HS-5 (cell line): Measurements from ENCODE around the gene GTF2F2.
A peak's percentile ranks its signal among the peaks of the same experiment; 100 is the strongest.

Source experiments
- DNase-seq: peaks from one replicate; pipeline ENCODE4 v3.0.0-alpha.2; 2012; ENCODE audit warnings: low read depth

GTF2F2 gene

DNA sequence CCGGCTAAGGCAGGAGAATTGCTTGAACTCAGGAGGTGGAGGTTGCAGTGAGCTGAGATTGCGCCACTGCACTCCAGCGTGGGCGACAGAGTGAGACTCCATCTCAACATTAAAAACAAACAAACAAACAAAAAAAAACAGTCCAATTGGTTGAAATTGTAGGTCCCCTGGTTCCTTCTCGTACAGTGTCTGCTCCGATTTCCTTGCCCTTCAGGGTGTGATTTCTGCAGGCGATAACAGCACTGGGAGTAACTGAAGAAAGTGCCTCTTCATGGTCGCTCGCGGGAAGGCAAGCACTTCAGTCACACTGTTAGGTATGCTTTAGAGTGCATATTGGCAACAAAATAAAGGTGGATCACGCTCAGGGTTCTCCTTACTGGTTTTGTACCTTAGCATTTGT lies 181.0 kb downstream of the GTF2F2 start:
- DNase-seq: no peak

DNA sequence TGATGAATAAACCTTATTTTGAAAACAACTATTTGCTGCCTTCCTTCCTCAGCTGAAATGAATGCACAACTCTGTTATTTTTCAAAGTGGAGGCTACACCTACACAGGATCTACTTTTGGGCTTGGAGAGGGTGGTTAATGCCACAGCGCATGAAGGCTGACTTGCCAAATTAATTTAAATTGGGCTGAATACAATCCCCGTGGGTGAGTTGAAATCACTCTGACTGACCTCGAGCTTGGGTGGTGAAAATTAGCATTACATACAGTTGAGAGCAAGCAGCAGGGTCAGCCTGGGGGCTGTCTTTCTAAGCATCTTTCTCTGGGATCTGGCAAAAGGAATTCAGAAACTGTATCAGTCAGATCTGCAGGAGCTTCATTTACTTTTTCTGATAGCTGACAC lies 182.2 kb downstream of the GTF2F2 start:
- DNase-seq: no peak

DNA sequence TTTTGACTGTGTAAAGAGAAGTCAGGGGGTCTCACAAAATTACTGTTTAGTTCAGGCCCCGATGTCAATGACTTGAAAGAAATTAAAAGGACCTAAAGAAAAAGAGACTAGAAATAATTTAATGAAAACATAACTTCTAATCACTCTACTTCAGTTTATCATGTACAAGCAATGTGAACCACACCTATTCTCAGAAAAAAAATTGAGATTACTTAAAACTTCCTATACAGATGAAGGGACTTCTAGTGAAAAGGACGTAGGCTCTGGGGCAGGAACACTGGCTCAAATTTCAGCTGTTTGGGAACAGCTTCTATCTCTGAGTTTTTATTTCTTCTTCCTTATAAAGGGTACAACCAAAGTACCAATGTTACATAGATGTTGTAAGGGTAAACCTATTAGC lies 182.7 kb downstream of the GTF2F2 start:
- DNase-seq: no peak

DNA sequence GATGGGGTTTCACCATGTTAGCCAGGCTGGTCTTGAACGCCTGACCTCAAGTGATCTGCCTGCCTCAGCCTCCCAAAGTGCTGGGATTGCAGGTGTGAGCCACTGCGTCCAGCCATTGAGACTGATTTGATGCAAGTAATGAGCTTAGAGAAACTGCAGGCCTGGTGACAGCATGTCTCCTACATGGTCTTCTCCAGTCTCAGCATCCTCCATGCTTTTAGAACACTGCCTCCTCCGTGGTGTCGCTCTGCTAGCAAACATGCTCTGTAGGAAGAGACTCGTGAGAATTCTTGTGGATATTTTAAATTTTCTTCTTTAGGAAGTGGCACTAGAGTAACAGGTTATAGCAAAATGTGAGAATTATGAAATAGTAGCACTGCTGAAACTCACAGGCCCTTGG lies 183.6 kb downstream of the GTF2F2 start:
- no peak for DNase-seq

DNA sequence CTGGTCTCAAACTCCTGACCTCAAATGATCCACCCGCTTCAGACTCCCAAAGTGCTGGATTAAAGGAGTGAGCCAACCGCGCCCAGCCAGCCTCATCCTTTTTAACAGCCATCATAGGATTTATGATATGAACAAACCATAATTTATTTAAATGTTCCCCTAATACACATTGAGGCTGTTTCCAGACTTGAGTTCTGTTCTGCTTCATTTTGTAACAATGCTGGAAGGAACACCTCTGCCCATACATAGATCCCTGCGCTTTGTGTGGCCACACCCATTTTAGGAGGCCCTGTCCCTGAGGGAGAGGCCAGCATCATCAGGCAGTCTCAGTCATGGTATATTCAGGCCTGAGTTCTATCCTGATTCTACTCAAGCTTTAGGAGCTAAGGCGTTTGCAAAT lies 184.8 kb downstream of the GTF2F2 start:
- DNase-seq: no peak

DNA sequence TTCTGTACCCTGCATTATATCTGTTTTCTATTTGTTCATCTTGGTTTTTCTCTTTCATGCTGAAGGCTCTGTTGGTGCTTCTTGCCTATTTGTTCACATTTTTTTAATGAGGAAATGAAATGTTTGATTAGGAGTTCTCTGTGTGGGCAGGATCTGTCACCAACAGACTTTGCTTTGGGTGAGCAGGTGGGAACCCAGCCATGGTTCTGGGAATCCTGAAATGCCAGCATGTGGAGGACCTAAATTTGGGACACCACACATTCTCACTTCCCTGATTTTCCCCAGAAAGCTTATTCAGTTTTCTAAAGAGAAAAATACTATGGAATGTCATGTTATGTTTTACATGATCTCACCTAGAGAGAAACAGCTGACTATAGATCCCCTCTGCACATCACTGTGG lies 186.7 kb downstream of the GTF2F2 start:
- no peak for DNase-seq

DNA sequence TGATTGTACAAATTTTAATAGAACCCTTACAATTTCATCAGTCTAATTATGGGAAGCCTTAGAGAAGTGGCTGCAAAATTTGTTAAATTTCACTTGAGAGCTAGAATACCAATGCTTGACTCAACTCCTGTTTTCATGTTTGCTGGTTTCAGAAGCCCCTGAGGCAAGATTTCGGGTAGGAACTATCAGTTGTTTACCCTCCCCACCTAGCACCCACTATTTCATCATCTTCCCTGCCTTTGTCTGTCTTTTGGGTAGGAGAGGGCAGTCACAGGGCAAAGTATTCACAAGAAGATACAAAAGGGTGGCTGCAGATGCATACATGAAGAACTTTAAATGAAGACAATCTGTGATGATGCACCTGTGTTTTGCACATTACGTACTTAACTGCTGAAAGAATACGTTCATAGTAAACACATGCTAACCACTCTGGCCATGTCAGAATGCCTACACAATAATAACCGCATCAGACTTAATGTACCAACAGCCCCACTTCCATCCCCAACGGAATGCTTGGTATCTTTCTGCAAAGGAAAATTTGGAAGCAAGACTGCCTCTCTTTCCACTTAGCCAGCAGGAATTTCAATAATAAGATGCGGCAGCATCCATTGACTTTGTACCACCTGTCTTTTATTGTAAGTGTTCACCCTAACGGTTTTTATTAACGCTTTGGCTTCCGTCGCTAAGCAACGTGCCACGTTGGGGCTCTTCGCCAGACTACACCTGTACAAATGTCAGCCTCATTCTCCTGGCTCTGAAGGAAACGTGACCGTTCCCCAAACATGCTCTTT lies 190.2 kb downstream of the GTF2F2 start:
- DNase-seq: no peak

DNA sequence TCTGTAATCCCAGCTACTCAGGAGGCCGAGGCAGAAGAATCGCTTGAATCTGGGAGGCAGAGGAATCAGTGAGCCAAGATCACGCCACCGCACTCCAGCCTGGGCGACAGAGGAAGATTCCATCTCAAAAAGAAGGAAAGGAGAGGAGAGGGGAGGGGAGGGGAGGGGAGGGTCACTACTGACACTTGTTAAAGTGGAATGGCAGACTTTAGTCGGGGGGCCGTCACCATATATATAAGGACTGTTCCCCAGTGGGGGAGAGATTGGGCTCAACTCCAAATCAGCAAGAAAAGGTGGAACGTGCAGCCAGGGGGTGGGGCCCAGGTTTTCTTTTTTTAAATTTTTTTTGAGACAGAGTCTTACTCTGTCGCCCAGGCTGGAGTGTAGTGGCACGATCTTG lies 194.5 kb downstream of the GTF2F2 start:
- no peak for DNase-seq

DNA sequence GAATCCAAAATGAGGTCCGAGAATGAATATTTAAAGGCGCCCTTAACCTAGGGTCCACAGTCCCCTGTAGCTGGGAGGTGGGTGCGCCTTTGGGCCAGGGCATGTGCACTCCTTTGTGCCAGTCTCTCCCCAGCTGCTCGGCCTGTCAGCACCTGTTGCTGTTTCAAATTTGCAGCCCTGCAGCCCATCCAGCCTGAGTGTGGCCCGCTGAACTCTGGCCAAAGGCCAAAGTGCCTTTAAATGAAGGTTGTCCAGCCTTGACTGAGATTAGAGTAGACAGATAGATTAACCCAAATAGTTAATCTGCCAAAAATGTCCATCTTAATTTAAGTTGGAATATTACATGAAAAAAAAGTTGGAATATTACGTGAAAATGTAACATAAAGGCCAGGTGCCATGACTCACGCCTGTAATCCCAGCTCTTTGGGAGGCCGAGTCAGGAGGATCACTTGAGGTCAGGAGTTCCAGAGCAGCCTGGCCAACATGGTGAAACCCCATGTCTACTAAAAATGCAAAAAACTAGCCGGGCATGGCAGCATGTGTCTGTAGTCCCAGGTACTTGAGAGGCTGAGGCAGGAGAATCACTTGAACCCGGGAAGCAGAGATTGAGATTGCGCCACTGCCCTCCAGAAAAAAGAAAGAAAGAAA lies 195.3 kb downstream of the GTF2F2 start:
- no peak for DNase-seq

DNA sequence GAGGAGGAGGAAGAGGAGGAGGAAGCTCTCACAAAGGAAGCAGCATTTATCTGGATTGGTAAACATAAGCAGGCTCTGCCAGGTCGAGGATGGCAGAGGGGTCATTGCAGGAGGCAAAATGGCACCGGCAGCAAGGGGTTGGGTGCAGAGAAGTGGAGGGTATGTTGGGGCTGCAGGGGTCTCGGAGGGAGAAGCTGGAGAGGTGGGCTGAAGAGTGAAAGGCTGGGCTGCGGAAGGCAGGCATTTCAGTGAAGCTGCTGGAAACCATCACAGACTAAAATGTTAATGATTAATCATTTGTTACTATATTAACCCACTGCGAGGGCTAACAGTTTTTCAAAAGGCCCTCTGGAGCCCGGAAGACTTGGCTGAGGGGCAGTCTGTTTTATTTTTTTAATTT lies 196.0 kb downstream of the GTF2F2 start:
- DNase-seq: no peak

DNA sequence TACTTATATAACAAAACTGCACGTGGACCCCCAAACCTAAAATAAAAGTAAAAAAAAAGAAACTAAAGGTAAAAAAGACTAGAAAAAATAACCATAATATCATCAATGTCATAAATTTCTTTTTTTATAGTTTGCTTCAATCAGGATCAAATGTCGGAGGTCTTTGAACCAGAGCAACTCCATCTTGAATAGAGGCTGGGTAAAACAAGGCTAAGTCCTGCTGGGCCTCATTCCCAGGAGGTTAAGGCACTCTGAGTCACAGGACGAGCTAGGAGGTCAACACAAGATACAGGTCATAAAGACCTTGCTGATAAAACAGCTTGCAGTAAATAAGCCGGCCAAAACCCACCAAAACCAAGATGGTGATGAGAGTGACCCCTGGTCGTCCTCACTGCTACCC lies 196.7 kb downstream of the GTF2F2 start:
- no peak for DNase-seq

DNA sequence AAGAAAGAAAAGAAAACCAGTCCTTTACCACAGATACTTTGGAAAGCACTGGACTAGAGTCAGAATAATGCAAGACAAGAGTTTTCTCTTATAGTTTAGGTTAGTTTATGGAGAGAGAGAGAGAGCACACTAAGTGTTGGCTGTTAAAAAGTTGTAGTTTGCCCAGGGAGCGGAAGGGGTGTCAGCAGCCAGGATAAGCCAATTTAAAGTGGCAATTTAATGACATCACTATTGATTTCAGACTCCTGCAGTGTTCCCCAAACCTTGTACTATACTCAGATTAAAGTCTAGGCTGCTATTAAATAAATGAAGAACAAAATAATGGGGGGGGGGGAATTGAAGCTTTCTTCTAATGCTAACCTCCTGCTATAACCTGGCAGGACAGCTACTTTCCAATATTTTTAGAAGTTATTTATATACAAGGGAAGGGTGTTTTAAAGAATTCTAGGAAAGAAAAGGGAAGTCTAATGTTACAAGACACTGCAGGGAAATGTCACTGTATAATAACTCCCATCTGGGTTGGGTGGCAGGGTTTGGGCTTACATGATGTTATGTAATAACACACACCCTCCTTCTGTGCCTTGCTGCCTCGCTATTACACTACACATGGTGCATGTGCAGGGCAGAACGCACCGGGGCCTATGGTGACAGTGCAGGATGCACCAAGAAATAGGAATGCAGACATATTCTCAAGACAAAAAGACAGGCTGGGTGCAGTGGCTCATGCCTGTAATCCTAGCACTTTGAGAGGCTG lies 200.7 kb downstream of the GTF2F2 start:
- DNase-seq: no peak

DNA sequence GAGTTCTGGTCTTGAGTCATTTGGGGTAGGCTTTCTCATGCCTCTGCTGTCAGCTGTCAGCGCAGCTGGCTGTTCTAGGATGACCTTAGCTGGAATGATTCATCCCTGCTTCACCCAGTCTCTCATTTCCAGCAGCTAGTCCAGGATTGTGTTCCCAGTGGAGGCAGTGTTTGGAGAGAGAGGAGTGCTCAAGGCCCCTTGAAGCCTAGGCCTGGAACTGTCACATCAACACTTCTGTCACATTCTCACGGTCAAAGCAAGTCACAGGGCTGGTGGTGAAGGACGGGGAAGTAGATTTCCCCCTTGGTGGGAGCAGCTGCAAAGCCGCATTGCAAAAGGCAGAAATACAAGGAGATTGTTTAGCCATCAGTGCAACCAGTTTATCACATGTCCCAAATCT lies 205.5 kb downstream of the GTF2F2 start:
- DNase-seq: peak; percentile 60

DNA sequence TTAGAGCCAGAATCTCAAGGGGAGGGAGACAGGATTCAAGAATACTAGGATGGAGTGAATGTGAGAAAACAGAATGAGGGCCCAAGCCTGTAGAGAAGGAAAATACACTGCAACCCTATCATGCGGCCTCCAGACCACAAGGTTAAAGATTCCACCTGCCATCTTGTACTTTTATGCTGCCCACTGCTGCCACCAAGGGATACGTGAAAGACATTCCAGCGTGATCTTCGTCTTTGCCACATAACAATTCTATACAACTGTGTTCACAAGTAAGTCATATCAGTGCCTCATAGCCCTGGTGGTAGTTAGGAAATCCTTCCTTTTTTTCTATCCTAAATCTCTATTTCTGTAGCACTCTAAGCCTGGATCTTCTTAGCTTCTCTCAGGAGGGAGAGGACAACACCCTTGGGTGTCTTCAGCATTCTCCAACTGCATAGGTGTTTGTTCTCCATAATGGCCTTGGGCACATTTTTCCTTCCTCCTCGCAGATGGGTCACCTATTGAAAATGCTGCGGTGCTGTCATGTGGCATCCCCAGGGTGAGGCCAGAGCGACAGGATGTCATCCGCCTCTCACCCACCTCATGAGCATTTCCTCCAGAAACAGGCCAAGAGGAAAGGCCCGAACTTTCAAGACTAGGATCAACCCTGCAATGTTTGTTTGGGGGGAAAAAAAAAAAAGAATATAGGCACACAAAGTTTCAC lies 207.1 kb downstream of the GTF2F2 start:
- no peak for DNase-seq

DNA sequence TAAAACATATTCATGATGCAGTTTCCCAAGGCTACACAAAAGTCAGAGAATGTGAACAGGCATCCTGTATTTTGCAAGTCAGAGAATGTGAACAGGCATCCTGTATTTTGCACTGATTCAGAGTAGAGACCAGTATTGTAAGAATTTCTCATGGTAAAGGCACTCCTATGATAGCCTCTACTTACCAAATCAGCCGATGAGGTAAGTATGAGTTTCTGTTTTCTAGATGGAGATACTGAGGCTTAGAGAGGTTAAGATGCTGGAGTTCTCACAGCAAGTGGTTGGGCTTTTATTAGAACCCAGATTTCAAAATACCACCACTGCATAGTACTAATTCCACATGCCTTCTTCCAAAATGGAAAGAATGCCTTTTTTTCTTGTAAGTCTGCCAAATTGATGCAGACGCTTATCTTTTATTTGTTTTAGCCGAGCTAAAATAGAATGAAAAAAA lies 208.4 kb downstream of the GTF2F2 start:
- no peak for DNase-seq

DNA sequence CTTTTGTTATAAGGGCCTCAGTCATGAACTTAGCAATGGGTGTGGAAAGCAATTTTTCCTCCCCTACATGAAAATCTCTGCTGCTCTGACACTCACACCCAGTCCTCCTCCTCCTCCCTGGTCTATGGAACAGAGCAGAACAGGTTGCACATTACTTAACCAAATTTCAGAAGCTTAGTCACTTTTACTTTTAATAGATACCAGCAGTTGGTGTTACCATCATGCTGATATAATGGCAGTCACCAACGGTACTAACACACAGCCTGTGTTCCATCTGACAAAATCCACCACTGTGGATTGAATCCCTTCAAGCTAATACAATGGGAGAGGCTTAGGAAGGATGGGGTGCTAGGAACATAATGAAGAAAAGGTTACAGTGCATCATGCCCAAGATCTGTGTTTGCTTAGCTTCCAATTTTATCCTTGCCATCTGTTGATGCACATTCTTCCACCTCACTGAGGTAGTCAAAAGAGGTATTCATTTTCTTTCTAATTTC lies 210.9 kb downstream of the GTF2F2 start:
- no peak for DNase-seq

DNA sequence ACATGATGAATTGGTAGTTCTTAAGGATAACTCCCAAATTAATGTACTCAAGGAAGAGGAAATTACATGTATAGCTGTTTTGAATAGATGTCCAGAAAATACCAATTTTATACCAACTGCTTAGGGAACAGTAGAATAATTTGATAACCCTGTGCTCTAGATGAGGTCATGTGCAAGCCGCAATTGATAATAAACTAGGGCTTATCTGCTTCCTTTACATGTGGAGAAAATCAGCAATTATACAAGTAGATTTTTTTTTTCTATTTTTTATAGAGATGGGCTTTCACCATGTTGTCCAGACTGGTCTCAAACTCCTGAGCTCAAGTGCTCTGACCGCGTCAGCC lies 211.4 kb downstream of the GTF2F2 start:
- DNase-seq: no peak

DNA sequence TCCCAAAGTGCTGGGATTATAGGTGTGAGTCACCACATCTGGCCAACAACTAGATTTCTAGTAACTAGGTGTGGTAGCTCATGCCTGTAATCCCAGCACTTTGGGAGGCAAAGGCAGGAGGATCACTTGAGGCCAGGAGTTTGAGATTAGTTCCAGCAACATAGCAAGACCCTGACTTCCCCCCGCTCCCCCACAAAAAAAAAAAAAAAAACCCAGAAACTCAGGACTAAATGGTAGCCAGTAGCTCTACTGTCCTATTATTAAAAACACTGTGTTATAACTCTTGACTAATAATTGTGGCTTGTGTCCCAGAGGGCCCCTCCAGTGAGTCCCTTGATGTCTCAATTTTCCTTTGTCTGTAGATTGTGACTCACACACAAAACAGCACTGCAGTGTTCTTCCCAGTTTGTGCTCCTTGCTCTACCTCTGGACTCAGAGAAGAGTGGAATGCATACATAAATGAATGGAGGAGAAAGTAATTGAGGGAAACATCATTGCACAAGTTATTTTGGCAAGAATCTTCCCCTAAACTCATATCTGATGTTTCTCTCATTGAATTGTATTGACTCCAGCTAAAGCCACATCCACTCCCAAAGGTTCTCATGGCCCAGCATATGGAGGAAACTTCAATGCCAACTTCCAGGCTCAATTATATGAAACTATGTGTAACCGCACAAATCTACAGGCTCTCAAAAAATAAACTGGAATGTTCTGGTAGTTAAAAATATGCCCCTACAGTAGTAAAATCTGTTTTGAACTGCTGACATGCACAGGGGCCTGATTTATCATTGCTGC lies 211.9 kb downstream of the GTF2F2 start:
- DNase-seq: peak; percentile 65

DNA sequence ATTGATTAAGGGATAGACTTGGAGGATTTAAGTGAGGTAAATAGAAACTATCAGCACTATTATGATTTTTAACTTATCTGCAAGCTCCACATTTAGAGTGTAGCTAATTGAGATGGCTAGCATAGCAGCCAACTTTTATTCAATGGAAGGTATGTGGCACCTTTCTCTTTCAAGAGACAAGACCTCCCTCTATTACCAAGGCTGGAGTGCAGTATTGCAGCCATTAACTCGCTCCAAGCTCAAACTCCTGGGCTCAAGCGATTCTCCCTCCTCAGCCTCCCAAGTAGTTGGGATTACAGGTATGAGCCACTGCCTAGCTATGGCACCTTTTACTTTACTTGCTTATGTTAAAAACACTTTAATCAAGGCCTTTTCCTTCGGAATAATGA lies 212.5 kb downstream of the GTF2F2 start:
- no peak for DNase-seq

DNA sequence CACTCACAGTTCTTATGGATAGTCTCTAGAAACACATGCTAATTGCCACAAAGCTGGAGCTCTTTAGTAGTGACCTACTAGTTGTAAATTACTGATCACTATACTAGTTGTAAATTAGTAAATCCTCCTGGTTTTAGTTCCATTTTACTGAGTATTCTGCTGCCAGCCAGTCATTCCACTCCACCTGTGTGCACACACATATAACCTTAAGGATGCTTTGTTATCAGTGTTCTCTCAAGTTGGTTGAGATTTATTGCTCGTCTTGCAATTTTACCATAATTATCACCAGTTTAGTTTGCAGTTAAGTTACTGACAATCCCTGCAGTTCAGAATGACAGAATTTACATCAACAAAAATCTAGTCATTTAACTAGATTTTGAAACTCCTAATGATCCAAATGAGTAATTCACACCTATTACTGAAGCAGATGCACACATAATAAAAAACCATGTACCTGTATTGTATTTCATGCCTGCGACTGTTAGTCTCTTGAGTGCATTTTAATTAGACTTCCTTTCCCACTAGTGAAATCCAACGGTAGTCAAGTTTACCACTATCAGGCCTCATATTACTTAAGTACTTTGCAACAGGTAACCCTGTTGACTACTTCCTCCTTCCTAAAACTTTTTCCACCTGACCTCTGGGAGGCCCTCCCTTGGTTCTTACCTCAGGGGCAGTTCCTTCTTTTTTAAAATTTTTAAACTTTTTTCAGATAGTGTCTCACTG lies 213.1 kb downstream of the GTF2F2 start:
- no peak for DNase-seq
